ENCODE results near the gene KRTAP5-10. TPM values are rescaled to one million over a fixed set of nuclear protein-coding genes. Genes with fewer than 3 reads are reported as not detected.
"Not testable (repeated sequence)": the region's sequence is repeated elsewhere in the genome, so short reads cannot be mapped to it uniquely, and the experiment has no call there.

The KRTAP5-10 gene
- total RNA-seq, 1 donor from 2014 or later, result not detected

DNA sequence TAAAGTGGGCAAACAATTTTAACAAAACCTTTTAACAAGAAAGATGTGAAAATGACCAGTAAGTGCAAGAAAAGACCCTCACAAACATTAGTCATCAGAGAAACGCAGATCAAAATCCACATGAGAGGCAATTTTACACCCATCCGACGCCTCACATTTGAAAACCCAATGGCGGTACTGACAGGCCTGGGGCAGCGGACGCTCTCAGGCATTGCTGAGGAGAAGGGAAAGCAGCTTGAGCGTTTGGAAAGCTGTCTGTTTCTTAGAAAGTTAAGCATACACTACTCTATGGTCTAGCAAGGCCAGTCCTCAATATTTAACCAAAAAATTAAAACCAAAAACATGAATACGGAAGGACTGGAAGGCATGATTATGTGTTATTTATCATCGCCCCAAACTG, 29.5 kb upstream of the KRTAP5-10 start:
- no peak for DNase-seq (ENCODE audit: low spot score)
- H3K4me3 ChIP-seq, result no peak overlapping the region
- H3K79me2 ChIP-seq (ENCODE audit: low read depth), result no peaks in the 10 kb centered on the region
- Mint-ChIP-seq H3K27me3 (ENCODE audit: insufficient read depth, low read depth) (peaks cover 10% of the 10 kb centered on the region), H3K4me3 (no peak overlapping the region), H3K4me1 (peaks cover 8% of the 10 kb centered on the region), H3K36me3 (no peaks in the 10 kb centered on the region), H3K27ac (no peak overlapping the region), H3K9me3 (peaks cover 3% of the 10 kb centered on the region)
- H3K36me3 ChIP-seq, result no peaks in the 10 kb centered on the region
- no peaks in the 10 kb centered on the region for H3K27me3 ChIP-seq
- H3K9ac ChIP-seq, result no peak overlapping the region
- H3K27ac ChIP-seq, result no peak overlapping the region
- H4K20me1 ChIP-seq (ENCODE audit: low read depth), result no peaks in the 10 kb centered on the region
- H3K4me1 ChIP-seq, result no peaks in the 10 kb centered on the region
- H3K4me2 ChIP-seq, result no peak overlapping the region
- no peaks in the 10 kb centered on the region for H3F3A ChIP-seq (ENCODE audit: low read depth)
- no peaks in the 10 kb centered on the region for H3K9me3 ChIP-seq (ENCODE audit: low read depth)
- no peak overlapping the region for H2AFZ ChIP-seq (replicated peaks)
- TF ChIP-seq, protein P1, sequence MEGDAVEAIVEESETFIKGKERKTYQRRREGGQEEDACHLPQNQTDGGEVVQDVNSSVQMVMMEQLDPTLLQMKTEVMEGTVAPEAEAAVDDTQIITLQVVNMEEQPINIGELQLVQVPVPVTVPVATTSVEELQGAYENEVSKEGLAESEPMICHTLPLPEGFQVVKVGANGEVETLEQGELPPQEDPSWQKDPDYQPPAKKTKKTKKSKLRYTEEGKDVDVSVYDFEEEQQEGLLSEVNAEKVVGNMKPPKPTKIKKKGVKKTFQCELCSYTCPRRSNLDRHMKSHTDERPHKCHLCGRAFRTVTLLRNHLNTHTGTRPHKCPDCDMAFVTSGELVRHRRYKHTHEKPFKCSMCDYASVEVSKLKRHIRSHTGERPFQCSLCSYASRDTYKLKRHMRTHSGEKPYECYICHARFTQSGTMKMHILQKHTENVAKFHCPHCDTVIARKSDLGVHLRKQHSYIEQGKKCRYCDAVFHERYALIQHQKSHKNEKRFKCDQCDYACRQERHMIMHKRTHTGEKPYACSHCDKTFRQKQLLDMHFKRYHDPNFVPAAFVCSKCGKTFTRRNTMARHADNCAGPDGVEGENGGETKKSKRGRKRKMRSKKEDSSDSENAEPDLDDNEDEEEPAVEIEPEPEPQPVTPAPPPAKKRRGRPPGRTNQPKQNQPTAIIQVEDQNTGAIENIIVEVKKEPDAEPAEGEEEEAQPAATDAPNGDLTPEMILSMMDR (IDR thresholded peaks at IDR 0.05), result no peak
- TF ChIP-seq EZH2 (IDR thresholded peaks at IDR 0.05), result no peak
- TF ChIP-seq EZH2phosphoT487 (IDR thresholded peaks at IDR 0.05), result no peak

- Histone ChIP-seq H3F3A (ENCODE audit: low read depth) (no peaks in the 10 kb centered on the region), H2AFZ (replicated peaks) (no peak overlapping the region), H3K36me3 (no peaks in the 10 kb centered on the region), H3K27ac (no peak overlapping the region), H3K4me2 (no peak overlapping the region), H3K9me3 (ENCODE audit: low read depth) (no peaks in the 10 kb centered on the region), H4K20me1 (ENCODE audit: low read depth) (no peaks in the 10 kb centered on the region), H3K9ac (no peak overlapping the region), H3K4me1 (no peaks in the 10 kb centered on the region), H3K79me2 (ENCODE audit: low read depth) (no peaks in the 10 kb centered on the region), H3K27me3 (no peaks in the 10 kb centered on the region), H3K4me3 (no peak overlapping the region)
- H3K36me3 Mint-ChIP-seq, result no peaks in the 10 kb centered on the region
- TF ChIP-seq EZH2 (IDR thresholded peaks at IDR 0.05) (no peak), EZH2phosphoT487 (IDR thresholded peaks at IDR 0.05) (no peak)
- TF ChIP-seq, protein P1 (IDR thresholded peaks at IDR 0.05), result no peak
- no peak for DNase-seq (ENCODE audit: low spot score)
- H3K4me3 Mint-ChIP-seq, result no peak overlapping the region
- peaks cover 8% of the 10 kb centered on the region for H3K4me1 Mint-ChIP-seq
- H3K27ac Mint-ChIP-seq, result no peak overlapping the region
- H3K9me3 Mint-ChIP-seq, result peaks cover 5% of the 10 kb centered on the region
- peaks cover 9% of the 10 kb centered on the region for H3K27me3 Mint-ChIP-seq (ENCODE audit: insufficient read depth, low read depth)
Observed at GRCh38 chr11:71537537-71537936, 27.8 kb upstream of the KRTAP5-10 start.

DNA sequence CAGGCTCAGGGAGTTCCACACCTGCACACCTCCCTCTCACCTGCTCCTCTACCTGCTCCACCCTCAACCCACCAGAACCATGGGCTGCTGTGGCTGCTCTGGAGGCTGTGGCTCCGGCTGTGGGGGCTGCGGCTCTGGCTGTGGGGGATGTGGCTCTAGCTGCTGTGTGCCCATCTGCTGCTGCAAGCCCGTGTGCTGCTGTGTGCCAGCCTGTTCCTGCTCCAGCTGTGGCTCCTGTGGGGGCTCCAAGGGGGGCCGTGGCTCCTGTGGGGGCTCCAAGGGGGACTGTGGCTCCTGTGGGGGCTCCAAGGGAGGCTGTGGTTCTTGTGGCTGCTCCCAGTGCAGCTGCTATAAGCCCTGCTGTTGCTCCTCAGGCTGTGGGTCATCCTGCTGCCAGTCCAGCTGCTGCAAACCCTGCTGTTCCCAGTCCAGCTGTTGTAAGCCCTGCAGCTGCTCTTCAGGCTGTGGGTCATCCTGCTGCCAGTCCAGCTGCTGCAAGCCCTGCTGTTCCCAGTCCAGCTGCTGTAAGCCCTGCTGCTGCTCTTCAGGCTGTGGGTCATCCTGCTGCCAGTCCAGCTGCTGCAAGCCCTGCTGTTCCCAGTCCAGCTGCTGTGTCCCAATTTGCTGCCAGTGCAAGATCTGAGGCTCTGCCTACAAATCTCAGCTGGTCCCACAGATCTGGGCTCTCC, 27.2 kb upstream of the KRTAP5-10 start, which contains the start of gene KRTAP5-8:
Gene KRTAP5-8 (plus strand): TSS at position 49 of the 689 bp plus-strand sequence. CDS start 31 bp downstream, at position 80.
- H3K36me3 ChIP-seq; H3K4me1 ChIP-seq; H3K9me3 ChIP-seq (ENCODE audit: low read depth); H3K27me3 ChIP-seq; DNase-seq (ENCODE audit: low spot score); H3K27ac ChIP-seq; H4K20me1 ChIP-seq (ENCODE audit: low read depth); H3K4me2 ChIP-seq; H3K9ac ChIP-seq; H3K4me3 Mint-ChIP-seq; H3K27ac Mint-ChIP-seq; H2AFZ ChIP-seq (replicated peaks); H3F3A ChIP-seq (ENCODE audit: low read depth); H3K9me3 Mint-ChIP-seq; H3K4me1 Mint-ChIP-seq; H3K4me3 ChIP-seq; H3K27me3 Mint-ChIP-seq (ENCODE audit: insufficient read depth, low read depth); H3K79me2 ChIP-seq (ENCODE audit: low read depth); H3K36me3 Mint-ChIP-seq: not testable (repeated sequence)

GRCh38 chr11:71538666-71538990, 26.7 kb upstream of the KRTAP5-10 start:
- no peak overlapping the region for H2AFZ ChIP-seq (replicated peaks)
- H3K4me2 ChIP-seq, result no peak overlapping the region
- no peaks in the 10 kb centered on the region for H3K9me3 ChIP-seq (ENCODE audit: low read depth)
- Mint-ChIP-seq H3K36me3 (no peaks in the 10 kb centered on the region), H3K4me1 (peaks cover 11% of the 10 kb centered on the region), H3K9me3 (peaks cover 5% of the 10 kb centered on the region), H3K4me3 (no peak overlapping the region), H3K27me3 (ENCODE audit: insufficient read depth, low read depth) (peaks cover 9% of the 10 kb centered on the region), H3K27ac (no peak overlapping the region)
- H4K20me1 ChIP-seq (ENCODE audit: low read depth), result no peaks in the 10 kb centered on the region
- no peak overlapping the region for H3K27ac ChIP-seq
- no peaks in the 10 kb centered on the region for H3K36me3 ChIP-seq
- H3K9ac ChIP-seq, result no peak overlapping the region
- no peaks in the 10 kb centered on the region for H3K4me1 ChIP-seq
- no peaks in the 10 kb centered on the region for H3K79me2 ChIP-seq (ENCODE audit: low read depth)
- H3K4me3 ChIP-seq, result no peak overlapping the region
- H3F3A ChIP-seq (ENCODE audit: low read depth), result no peaks in the 10 kb centered on the region
- TF ChIP-seq EZH2phosphoT487 (IDR thresholded peaks at IDR 0.05) (no peak), EZH2 (IDR thresholded peaks at IDR 0.05) (no peak)
- TF ChIP-seq, protein P1 (IDR thresholded peaks at IDR 0.05), result no peak
- DNase-seq (ENCODE audit: low spot score), result no peak
- H3K27me3 ChIP-seq, result no peaks in the 10 kb centered on the region
